Small intestine (tissue), 7 donors: ENCODE results near the gene SLC25A12. TPM values are rescaled to one million over a fixed set of nuclear protein-coding genes. Genes with fewer than 3 reads are reported as not detected.
A peak's percentile ranks its signal among the peaks of the same experiment; 100 is the strongest.

Source experiments
- DNase-seq, 2 donors: peaks; one replicate each; pipeline versions ENCODE4 v3.0.0 to v3.0.0-alpha.2; 2013
- FAIRE-seq: peaks from 2 replicates; lab custom pipeline; 2012; peaks lifted over from hg19 to GRCh38; lab: Jason Lieb, UNC
- H3K27ac ChIP-seq, 3 donors: one replicate each; pipeline ENCODE4 v1.5.1; 2013; ENCODE audit warnings: low read length in 2 of 3, mild to moderate bottlenecking in 2 of 3, control low read depth in 1 of 3, inconsistent platforms in 1 of 3, low read depth in 1 of 3, moderate library complexity in 1 of 3
- H3K27me3 ChIP-seq, 3 donors: one replicate each; pipeline ENCODE4 v1.6.1; 2013; ENCODE audit warnings: low read length in 3 of 3, inconsistent platforms in 1 of 3; ENCODE audit not compliant: control insufficient read depth in 3 of 3, insufficient read depth in 3 of 3
- H3K36me3 ChIP-seq, 3 donors: one replicate each; pipeline ENCODE4 v1.6.1; 2013; ENCODE audit warnings: low read length in 3 of 3, inconsistent platforms in 1 of 3, low read depth in 1 of 3, mild to moderate bottlenecking in 1 of 3, moderate library complexity in 1 of 3; ENCODE audit not compliant: control insufficient read depth in 3 of 3, insufficient read depth in 2 of 3
- H3K4me1 ChIP-seq, 3 donors: one replicate each; pipeline ENCODE4 v1.6.1; 2013; ENCODE audit warnings: low read length in 2 of 3, inconsistent platforms in 1 of 3, low read depth in 1 of 3, mild to moderate bottlenecking in 1 of 3, moderate library complexity in 1 of 3; ENCODE audit not compliant: control insufficient read depth in 3 of 3, insufficient read depth in 2 of 3
- H3K4me3 ChIP-seq, 3 donors: one replicate each; pipeline ENCODE4 v1.5.1; 2013; ENCODE audit warnings: low read length in 3 of 3, control low read depth in 1 of 3, inconsistent platforms in 1 of 3, low read depth in 1 of 3, mild to moderate bottlenecking in 1 of 3, moderate library complexity in 1 of 3
- H3K9me3 ChIP-seq, 2 donors: one replicate each; pipeline ENCODE4 v1.6.1; 2013; ENCODE audit warnings: low read depth in 1 of 2, low read length in 1 of 2; ENCODE audit not compliant: control insufficient read depth in 2 of 2, insufficient read depth in 1 of 2
- WGBS, 3 donors: extraction: QIAGEN DNeasy Blood & Tissue Kit; methylation state at CpG; one replicate each; pipeline ENCODE4 v1.1.7; 2013; 5-methylcytosine and 5-hydroxymethylcytosine counted together
- polyA plus RNA-seq, 4 donors: library from polyadenylated mRNA; stranded (reverse) in 3 of 4; unstranded in 1 of 4; fragments of 200-250 nt in 3 of 4; fragments of 120-200 nt in 1 of 4; gene quantifications; one replicate each; pipeline versions ENCODE4 v1.2.1 to v1.2.3, GENCODE V29; 2013
- donor health status: healthy with polysubstance abuse.
- donor health status: control.
- donor health status: control.
- donor health status: Bipolar disorder and iron deficiency.
- donor health status: healthy.

Gene SLC25A12
- polyA plus RNA-seq, 4 donors: 2.2 to 6.2 (median 4.4) TPM

- FAIRE-seq (no peak), DNase-seq (no peak)
- Histone ChIP-seq H3K27me3 (no peaks in the 10 kb centered on the region), H3K4me1 (no peaks in the 10 kb centered on the region), H3K36me3 (no peaks in the 10 kb centered on the region), H3K27ac (no peak overlapping the region), H3K4me3 (no peak overlapping the region), H3K9me3 (no peaks in the 10 kb centered on the region)
- WGBS, 3 donors: 71 to 84% (median 83%) methylated on average over 5 of the region's 5 CpGs
These were observed 90.3 kb downstream of the SLC25A12 start for GRCh38 chr2:171803757-171804156.

- Histone ChIP-seq H3K27me3 (no peaks in the 10 kb centered on the region), H3K9me3 (no peaks in the 10 kb centered on the region), H3K4me3 (no peak overlapping the region), H3K27ac (no peak overlapping the region), H3K4me1 (no peaks in the 10 kb centered on the region), H3K36me3 (no peaks in the 10 kb centered on the region)
- FAIRE-seq (no peak), DNase-seq (no peak)
- 83 to 92% (median 90%) methylated on average over 5 of the region's 5 CpGs for WGBS, 3 donors
These were observed 93.4 kb downstream of the SLC25A12 start for GRCh38 chr2:171800639-171801038.

GRCh38 chr2:171798156-171798820 lies 95.8 kb downstream of the SLC25A12 start:
- WGBS, 3 donors: 43 to 62% (median 59%) methylated on average over 6 of the region's 6 CpGs
- H3K36me3 ChIP-seq: no peaks in the 10 kb centered on the region
- DNase-seq: peak in 1 of 2 donors; percentile 48
- no peaks in the 10 kb centered on the region for H3K4me1 ChIP-seq
- no peaks in the 10 kb centered on the region for H3K9me3 ChIP-seq
- peaks cover 0 to 2% (median 0%) of the 10 kb centered on the region in 3 donors for H3K27me3 ChIP-seq
- FAIRE-seq: peak; percentile 33
- no peak overlapping the region for H3K27ac ChIP-seq
- no peak overlapping the region for H3K4me3 ChIP-seq

- no peak overlapping the region for H3K27ac ChIP-seq
- H3K4me3 ChIP-seq: no peak overlapping the region
- no peaks in the 10 kb centered on the region for H3K9me3 ChIP-seq
- H3K4me1 ChIP-seq: no peaks in the 10 kb centered on the region
- 38 to 56% (median 56%) methylated on average over 4 of the region's 4 CpGs for WGBS, 3 donors
- DNase-seq: no peak
- peaks cover 0 to 2% (median 0%) of the 10 kb centered on the region in 3 donors for H3K27me3 ChIP-seq
- no peaks in the 10 kb centered on the region for H3K36me3 ChIP-seq
- no peak for FAIRE-seq
These were observed 99.1 kb downstream of the SLC25A12 start for GRCh38 chr2:171794918-171795317.

GRCh38 chr2:171793691-171794678 lies 100.1 kb downstream of the SLC25A12 start:
- Histone ChIP-seq H3K27ac (no peak overlapping the region), H3K27me3 (peaks cover 0 to 2% (median 0%) of the 10 kb centered on the region in 3 donors), H3K4me3 (no peak overlapping the region), H3K4me1 (no peaks in the 10 kb centered on the region), H3K9me3 (no peaks in the 10 kb centered on the region), H3K36me3 (no peaks in the 10 kb centered on the region)
- DNase-seq (no peak), FAIRE-seq (no peak)
- 77 to 81% (median 79%) methylated on average over 6 of the region's 6 CpGs for WGBS, 3 donors

GRCh38 chr2:171792886-171793580 lies 101.0 kb downstream of the SLC25A12 start:
- no peak overlapping the region for H3K4me3 ChIP-seq
- FAIRE-seq (no peak), DNase-seq (no peak)
- H3K36me3 ChIP-seq: no peaks in the 10 kb centered on the region
- no peak overlapping the region for H3K27ac ChIP-seq
- 86 to 96% (median 87%) methylated on average over 4 of the region's 4 CpGs for WGBS, 3 donors
- H3K9me3 ChIP-seq: no peaks in the 10 kb centered on the region
- no peaks in the 10 kb centered on the region for H3K4me1 ChIP-seq
- H3K27me3 ChIP-seq: peaks cover 0 to 2% (median 0%) of the 10 kb centered on the region in 3 donors

GRCh38 chr2:171792157-171792556 lies 101.9 kb downstream of the SLC25A12 start:
- DNase-seq: no peak
- Histone ChIP-seq H3K4me1 (no peaks in the 10 kb centered on the region), H3K36me3 (peaks cover 0 to 5% (median 3%) of the 10 kb centered on the region in 3 donors), H3K27ac (no peak overlapping the region), H3K9me3 (no peaks in the 10 kb centered on the region), H3K27me3 (peaks cover 0 to 2% (median 0%) of the 10 kb centered on the region in 3 donors), H3K4me3 (no peak overlapping the region)
- no peak for FAIRE-seq
- 97 to 100% (median 99%) methylated on average over 3 of the region's 3 CpGs for WGBS, 3 donors

GRCh38 chr2:171791361-171791760 lies 102.7 kb downstream of the SLC25A12 start:
- H3K9me3 ChIP-seq: no peaks in the 10 kb centered on the region
- 78 to 94% (median 91%) methylated on average over 4 of the region's 4 CpGs for WGBS, 3 donors
- DNase-seq: no peak
- no peak overlapping the region for H3K27ac ChIP-seq
- H3K4me3 ChIP-seq: no peak overlapping the region
- H3K36me3 ChIP-seq: peaks cover 0 to 5% (median 3%) of the 10 kb centered on the region in 3 donors
- FAIRE-seq: no peak
- no peaks in the 10 kb centered on the region for H3K4me1 ChIP-seq
- peaks cover 0 to 2% (median 0%) of the 10 kb centered on the region in 3 donors for H3K27me3 ChIP-seq
